Measurements from ENCODE around the gene DEUP1.

DEUP1 gene

GRCh38 chr11:93393386-93393785, 62.8 kb downstream of the DEUP1 start:
- Histone ChIP-seq H3K4me2 (ENCODE audit: low read length) (no peak overlapping the region), H2AFZ (ENCODE audit: low read depth, low read length) (no peak overlapping the region), H3K27me3 (ENCODE audit: low read depth, low read length) (no peaks in the 10 kb centered on the region), H3K9ac (ENCODE audit: low read length) (no peak overlapping the region), H3K4me1 (ENCODE audit: low read length) (no peaks in the 10 kb centered on the region), H4K20me1 (ENCODE audit: insufficient read depth, low read length) (no peaks in the 10 kb centered on the region), H3K9me3 (ENCODE audit: insufficient read depth, low read length) (no peaks in the 10 kb centered on the region), H3K4me3 (ENCODE audit: low read length) (no peak overlapping the region), H3K36me3 (replicated peaks; ENCODE audit: low read depth, low read length) (no peaks in the 10 kb centered on the region), H3K27ac (ENCODE audit: low read length) (no peak overlapping the region), H3K79me2 (ENCODE audit: low read length) (no peaks in the 10 kb centered on the region)
- TF ChIP-seq EZH2phosphoT487 (IDR thresholded peaks at IDR 0.05; ENCODE audit: low read depth) (no peak), CTCF (IDR thresholded peaks at IDR 0.05; ENCODE audit: low read depth, low read length) (no peak)

GRCh38 chr11:93394488-93394887, 63.9 kb downstream of the DEUP1 start:
- H3K4me3 ChIP-seq (ENCODE audit: low read length) = no peak overlapping the region
- no peaks in the 10 kb centered on the region for H4K20me1 ChIP-seq (ENCODE audit: insufficient read depth, low read length)
- no peak for TF ChIP-seq CTCF (IDR thresholded peaks at IDR 0.05; ENCODE audit: low read depth, low read length)
- no peak for TF ChIP-seq EZH2phosphoT487 (IDR thresholded peaks at IDR 0.05; ENCODE audit: low read depth)
- H3K4me1 ChIP-seq (ENCODE audit: low read length) = no peaks in the 10 kb centered on the region
- no peaks in the 10 kb centered on the region for H3K27me3 ChIP-seq (ENCODE audit: low read depth, low read length)
- H3K4me2 ChIP-seq (ENCODE audit: low read length) = no peak overlapping the region
- no peak overlapping the region for H3K9ac ChIP-seq (ENCODE audit: low read length)
- no peak overlapping the region for H2AFZ ChIP-seq (ENCODE audit: low read depth, low read length)
- H3K27ac ChIP-seq (ENCODE audit: low read length) = no peak overlapping the region
- H3K9me3 ChIP-seq (ENCODE audit: insufficient read depth, low read length) = no peaks in the 10 kb centered on the region
- no peaks in the 10 kb centered on the region for H3K79me2 ChIP-seq (ENCODE audit: low read length)
- no peaks in the 10 kb centered on the region for H3K36me3 ChIP-seq (replicated peaks; ENCODE audit: low read depth, low read length)

DNA sequence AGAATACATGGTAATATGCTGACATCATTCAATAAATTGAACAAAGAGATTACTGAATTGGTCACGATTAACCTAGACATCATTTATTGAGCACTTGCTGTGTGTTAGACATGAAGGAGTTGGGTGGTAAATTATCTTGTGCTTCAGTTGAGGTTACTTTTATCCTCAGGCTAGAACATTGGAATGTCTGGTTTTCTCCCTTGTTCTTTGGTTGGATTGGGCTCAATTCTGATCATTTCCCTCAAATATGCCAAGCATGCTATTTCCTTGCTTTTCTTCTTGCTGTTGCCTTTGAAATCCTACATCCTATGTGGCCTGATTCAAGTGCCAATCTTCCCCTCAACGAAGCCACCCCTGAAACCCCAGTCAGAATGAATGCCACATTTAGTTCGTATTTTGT, 65.8 kb downstream of the DEUP1 start:
- Histone ChIP-seq H3K9me3 (ENCODE audit: insufficient read depth, low read length) (no peaks in the 10 kb centered on the region), H3K27me3 (ENCODE audit: low read depth, low read length) (no peaks in the 10 kb centered on the region), H3K79me2 (ENCODE audit: low read length) (no peaks in the 10 kb centered on the region), H4K20me1 (ENCODE audit: insufficient read depth, low read length) (no peaks in the 10 kb centered on the region), H3K9ac (ENCODE audit: low read length) (no peak overlapping the region), H2AFZ (ENCODE audit: low read depth, low read length) (no peak overlapping the region), H3K36me3 (replicated peaks; ENCODE audit: low read depth, low read length) (no peaks in the 10 kb centered on the region), H3K4me3 (ENCODE audit: low read length) (no peak overlapping the region), H3K4me2 (ENCODE audit: low read length) (no peak overlapping the region), H3K4me1 (ENCODE audit: low read length) (no peaks in the 10 kb centered on the region), H3K27ac (ENCODE audit: low read length) (no peak overlapping the region)
- no peak for TF ChIP-seq EZH2phosphoT487 (IDR thresholded peaks at IDR 0.05; ENCODE audit: low read depth)
- no peak for TF ChIP-seq CTCF (IDR thresholded peaks at IDR 0.05; ENCODE audit: low read depth, low read length)

DNA sequence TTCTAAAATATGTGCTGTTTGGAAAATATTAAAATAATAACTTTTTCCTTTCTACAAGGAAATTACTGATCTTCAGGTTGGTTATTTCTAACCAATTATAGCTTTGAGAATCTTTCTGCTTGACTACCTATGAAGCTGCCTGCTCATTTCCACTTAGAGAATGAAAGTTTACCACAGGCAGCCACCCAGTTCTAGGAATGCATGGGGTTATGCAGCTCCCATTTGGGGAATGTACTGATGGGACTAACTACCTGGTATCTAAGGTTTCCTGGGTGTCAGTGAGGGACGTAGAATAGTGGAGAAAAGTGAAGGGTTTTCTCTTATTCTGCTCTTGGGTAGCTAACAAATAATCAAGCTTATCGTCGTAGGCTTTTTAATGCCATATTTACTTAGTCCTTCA, 73.4 kb downstream of the DEUP1 start:
- Histone ChIP-seq H4K20me1 (ENCODE audit: insufficient read depth, low read length) (no peaks in the 10 kb centered on the region), H3K4me1 (ENCODE audit: low read length) (no peaks in the 10 kb centered on the region), H3K9me3 (ENCODE audit: insufficient read depth, low read length) (no peaks in the 10 kb centered on the region), H3K36me3 (replicated peaks; ENCODE audit: low read depth, low read length) (no peaks in the 10 kb centered on the region), H3K9ac (ENCODE audit: low read length) (no peak overlapping the region), H3K4me2 (ENCODE audit: low read length) (no peak overlapping the region), H3K27me3 (ENCODE audit: low read depth, low read length) (no peaks in the 10 kb centered on the region), H3K79me2 (ENCODE audit: low read length) (no peaks in the 10 kb centered on the region), H2AFZ (ENCODE audit: low read depth, low read length) (no peak overlapping the region), H3K27ac (ENCODE audit: low read length) (no peak overlapping the region), H3K4me3 (ENCODE audit: low read length) (no peak overlapping the region)
- no peak for TF ChIP-seq CTCF (IDR thresholded peaks at IDR 0.05; ENCODE audit: low read depth, low read length)
- no peak for TF ChIP-seq EZH2phosphoT487 (IDR thresholded peaks at IDR 0.05; ENCODE audit: low read depth)

Measured in OCI-LY3 (cell line).